Osteoblast (primary cell): Measurements from ENCODE around the gene KIF26B. TPM values are rescaled to one million over a fixed set of nuclear protein-coding genes. Genes with fewer than 3 reads are reported as not detected.

Experiments used
- DNase-seq: peaks from one replicate; pipeline ENCODE4 v3.0.0; 2011; ENCODE audit warnings: low spot score, mixed read lengths; ENCODE audit not compliant: insufficient read length; ENCODE audit errors: missing footprints
- H2AFZ ChIP-seq: 2 replicates; pipeline ENCODE4 v1.6.0; 2011; ENCODE audit warnings: mild to moderate bottlenecking, low read length
- H3K27ac ChIP-seq: 2 replicates; pipeline ENCODE4 v1.5.1; 2011; ENCODE audit warnings: mild to moderate bottlenecking, low read depth, low read length, moderate library complexity
- H3K27me3 ChIP-seq: 2 replicates; pipeline ENCODE4 v1.6.0; 2012; ENCODE audit warnings: mild to moderate bottlenecking, control low read depth, inconsistent platforms, low read length, moderate library complexity; ENCODE audit not compliant: insufficient read depth
- H3K36me3 ChIP-seq: 2 replicates; pipeline ENCODE4 v1.5.1; 2011; ENCODE audit warnings: mild to moderate bottlenecking, low read length, control low read depth, moderate library complexity; ENCODE audit not compliant: insufficient read depth
- H3K4me1 ChIP-seq: 2 replicates; pipeline ENCODE4 v1.5.1; 2011; ENCODE audit warnings: mild to moderate bottlenecking, low read length, control low read depth, moderate library complexity; ENCODE audit not compliant: insufficient read depth
- H3K4me2 ChIP-seq: 2 replicates; pipeline ENCODE4 v1.6.0; 2011; ENCODE audit warnings: mild to moderate bottlenecking, low read length; ENCODE audit not compliant: insufficient read depth
- H3K4me3 ChIP-seq: fragments of 200-600 bp; sonication (generic); 3 replicates; pipeline ENCODE4 v1.5.1; 2012; ENCODE audit warnings: mild to moderate bottlenecking, low read length, inconsistent platforms; ENCODE audit not compliant: insufficient read depth
- H3K79me2 ChIP-seq: 2 replicates; pipeline ENCODE4 v1.6.0; 2012; ENCODE audit warnings: mild to moderate bottlenecking, low read length, control low read depth, inconsistent platforms; ENCODE audit not compliant: insufficient read depth
- H3K9me3 ChIP-seq: 2 replicates; pipeline ENCODE4 v1.5.1; 2011; ENCODE audit warnings: low read depth, low read length, control low read depth
- H4K20me1 ChIP-seq: 2 replicates; pipeline ENCODE4 v1.6.0; 2012; ENCODE audit warnings: mild to moderate bottlenecking, low read length, control low read depth; ENCODE audit not compliant: insufficient read depth
- CTCF ChIP-seq: IDR thresholded peaks from 2 replicates; pipeline ENCODE4 v1.5.1; 2011; ENCODE audit warnings: mild to moderate bottlenecking, low read depth, low read length, moderate library complexity; ENCODE audit errors: extremely low read depth
- total RNA-seq: library from RNA; depleted of rRNA; stranded (reverse); fragments of >200 nt; gene quantifications from 2 replicates; pipeline ENCODE4 v1.2.3, GENCODE V29; 2012

Gene KIF26B
- total RNA-seq, 1 donor, result 22.1 TPM

- Histone ChIP-seq H3K27me3 (no peaks in the 10 kb centered on the region), H3K79me2 (no peaks in the 10 kb centered on the region), H3K36me3 (no peaks in the 10 kb centered on the region), H3K4me3 (no peak overlapping the region), H3K9me3 (no peaks in the 10 kb centered on the region), H4K20me1 (no peaks in the 10 kb centered on the region), H3K27ac (no peak overlapping the region), H3K4me1 (no peaks in the 10 kb centered on the region), H3K4me2 (no peak overlapping the region), H2AFZ (no peak overlapping the region)
- TF ChIP-seq CTCF, result no peak
- DNase-seq, result no peak
Measured at GRCh38 chr1:245651093-245651492, 496.3 kb downstream of the KIF26B start.

- Histone ChIP-seq H3K27ac (no peak overlapping the region), H3K4me3 (no peak overlapping the region), H3K4me2 (no peak overlapping the region), H3K4me1 (no peaks in the 10 kb centered on the region), H3K36me3 (no peaks in the 10 kb centered on the region), H3K9me3 (no peaks in the 10 kb centered on the region), H4K20me1 (no peaks in the 10 kb centered on the region), H2AFZ (no peak overlapping the region), H3K27me3 (no peaks in the 10 kb centered on the region), H3K79me2 (no peaks in the 10 kb centered on the region)
- TF ChIP-seq CTCF, result no peak
- DNase-seq, result no peak
Measured at GRCh38 chr1:245652116-245652515, 497.3 kb downstream of the KIF26B start.

GRCh38 chr1:245652660-245653427 lies 498.1 kb downstream of the KIF26B start:
- Histone ChIP-seq H3K27ac (no peak overlapping the region), H3K4me1 (no peaks in the 10 kb centered on the region), H3K36me3 (no peaks in the 10 kb centered on the region), H3K4me3 (no peak overlapping the region), H3K27me3 (no peaks in the 10 kb centered on the region), H4K20me1 (no peaks in the 10 kb centered on the region), H2AFZ (no peak overlapping the region), H3K4me2 (no peak overlapping the region), H3K79me2 (no peaks in the 10 kb centered on the region), H3K9me3 (no peaks in the 10 kb centered on the region)
- DNase-seq, result no peak
- TF ChIP-seq CTCF, result no peak

GRCh38 chr1:245654460-245655050 lies 499.8 kb downstream of the KIF26B start:
- no peaks in the 10 kb centered on the region for H3K36me3 ChIP-seq
- H3K4me3 ChIP-seq, result no peak overlapping the region
- no peaks in the 10 kb centered on the region for H4K20me1 ChIP-seq
- no peaks in the 10 kb centered on the region for H3K27me3 ChIP-seq
- TF ChIP-seq CTCF, result no peak
- H2AFZ ChIP-seq, result no peak overlapping the region
- no peak overlapping the region for H3K27ac ChIP-seq
- H3K4me2 ChIP-seq, result no peak overlapping the region
- H3K9me3 ChIP-seq, result no peaks in the 10 kb centered on the region
- H3K79me2 ChIP-seq, result no peaks in the 10 kb centered on the region
- H3K4me1 ChIP-seq, result no peaks in the 10 kb centered on the region
- DNase-seq, result no peak
